H9 (cell line): ENCODE data around the gene CTSW. TPM values are rescaled to one million over a fixed set of nuclear protein-coding genes. Genes with fewer than 3 reads are reported as not detected.

ENCODE experiments used
- DNase-seq: peaks from one replicate; pipeline ENCODE4 v3.0.0-alpha.2; 2017
- H2AFZ ChIP-seq: one replicate; pipeline ENCODE4 v1.6.1; 2013; ENCODE audit warnings: mild to moderate bottlenecking, low read length, control low read depth, moderate library complexity
- H2AK5ac ChIP-seq: 2 replicates; pipeline ENCODE4 v1.6.1; 2013; ENCODE audit warnings: low read length, control low read depth, mixed read lengths; ENCODE audit not compliant: insufficient read length
- H2BK120ac ChIP-seq: one replicate; pipeline ENCODE4 v1.6.1; 2013; ENCODE audit warnings: low read depth, mild to moderate bottlenecking, low read length, control low read depth, inconsistent platforms; ENCODE audit not compliant: poor library complexity, severe bottlenecking
- H2BK12ac ChIP-seq: 2 replicates; pipeline ENCODE4 v1.6.1; 2013; ENCODE audit warnings: low read length, control low read depth, mixed read lengths, low read depth; ENCODE audit not compliant: insufficient read length
- H2BK15ac ChIP-seq: 2 replicates; pipeline ENCODE4 v1.6.1; 2013; ENCODE audit warnings: low read depth, low read length, control low read depth
- H2BK20ac ChIP-seq: one replicate; pipeline ENCODE4 v1.6.1; 2013; ENCODE audit warnings: low read depth, mild to moderate bottlenecking, low read length, control low read depth, inconsistent platforms; ENCODE audit not compliant: poor library complexity, severe bottlenecking
- H2BK5ac ChIP-seq: 2 replicates; pipeline ENCODE4 v1.6.1; 2013; ENCODE audit warnings: low read length, control low read depth, mixed read lengths; ENCODE audit not compliant: insufficient read length
- H3K14ac ChIP-seq: 2 replicates; pipeline ENCODE4 v1.6.1; 2013; ENCODE audit warnings: low read length, control low read depth; ENCODE audit not compliant: insufficient read depth
- H3K18ac ChIP-seq: 2 replicates; pipeline ENCODE4 v1.6.1; 2013; ENCODE audit warnings: low read depth, mild to moderate bottlenecking, mixed read lengths, low read length, control low read depth; ENCODE audit not compliant: insufficient read length
- H3K23ac ChIP-seq: 2 replicates; pipeline ENCODE4 v1.6.1; 2013; ENCODE audit warnings: low read length, control low read depth, mixed read lengths, low read depth; ENCODE audit not compliant: insufficient read length
- H3K23me2 ChIP-seq: 2 replicates; pipeline ENCODE4 v1.6.1; 2013; ENCODE audit warnings: low read depth, mild to moderate bottlenecking, mixed read lengths, low read length, control low read depth; ENCODE audit not compliant: insufficient read length, poor library complexity, severe bottlenecking
- H3K27ac ChIP-seq: 2 replicates; pipeline ENCODE4 v1.5.1; 2013; ENCODE audit warnings: low read length, control low read depth, mixed read lengths, low read depth; ENCODE audit not compliant: insufficient read length
- H3K27me3 ChIP-seq: 2 replicates; pipeline ENCODE4 v1.6.1; 2013; ENCODE audit warnings: low read length, control low read depth, inconsistent platforms; ENCODE audit not compliant: insufficient read depth
- H3K4ac ChIP-seq: 2 replicates; pipeline ENCODE4 v1.6.1; 2013; ENCODE audit warnings: low read depth, mild to moderate bottlenecking, control low read depth, inconsistent platforms, low read length, moderate library complexity
- H3K4me1 ChIP-seq: 2 replicates; pipeline ENCODE4 v1.6.1; 2013; ENCODE audit warnings: low read length, control low read depth, inconsistent platforms; ENCODE audit not compliant: insufficient read depth
- H3K4me2 ChIP-seq: 2 replicates; pipeline ENCODE4 v1.6.1; 2013; ENCODE audit warnings: low read length, control low read depth, mixed read lengths; ENCODE audit not compliant: insufficient read length, insufficient read depth
- H3K56ac ChIP-seq: 2 replicates; pipeline ENCODE4 v1.6.1; 2013; ENCODE audit warnings: low read depth, mild to moderate bottlenecking, mixed read lengths, low read length, control low read depth; ENCODE audit not compliant: insufficient read length
- H3K79me1 ChIP-seq: 2 replicates; pipeline ENCODE4 v1.6.1; 2013; ENCODE audit warnings: low read depth, mild to moderate bottlenecking, moderate library complexity, low read length, control low read depth, inconsistent platforms; ENCODE audit not compliant: insufficient read depth, poor library complexity, severe bottlenecking
- H3K79me2 ChIP-seq: 2 replicates; pipeline ENCODE4 v1.6.1; 2013; ENCODE audit warnings: low read length, control low read depth, inconsistent platforms; ENCODE audit not compliant: insufficient read depth
- H3K9ac ChIP-seq: 2 replicates; pipeline ENCODE4 v1.6.1; 2013; ENCODE audit warnings: low read length, control low read depth, mixed read lengths; ENCODE audit not compliant: insufficient read length; ENCODE audit errors: extremely low read depth
- H3K9me3 ChIP-seq: one replicate; pipeline ENCODE4 v1.6.1; 2013; ENCODE audit warnings: low read depth, low read length, inconsistent platforms; ENCODE audit not compliant: control insufficient read depth
- H3T11ph ChIP-seq: one replicate; pipeline ENCODE4 v1.6.1; 2013; ENCODE audit warnings: mild to moderate bottlenecking, low read length, control low read depth, inconsistent platforms
- H4K20me1 ChIP-seq: one replicate; pipeline ENCODE4 v1.6.1; 2013; ENCODE audit not compliant: control insufficient read depth, insufficient read length, insufficient read depth
- H4K5ac ChIP-seq: 2 replicates; pipeline ENCODE4 v1.6.1; 2013; ENCODE audit warnings: low read depth, mild to moderate bottlenecking, mixed read lengths, low read length, control low read depth; ENCODE audit not compliant: insufficient read length
- H4K8ac ChIP-seq: replicated peaks from 2 replicates; pipeline ENCODE4 v1.6.1; 2013; ENCODE audit warnings: low read length, control low read depth, mixed read lengths, low read depth; ENCODE audit not compliant: insufficient read length
- H4K91ac ChIP-seq: 2 replicates; pipeline ENCODE4 v1.6.1; 2013; ENCODE audit warnings: low read depth, mild to moderate bottlenecking, moderate library complexity, mixed read lengths, low read length, control low read depth; ENCODE audit not compliant: insufficient read length
- H3K27ac Mint-ChIP-seq, 3 experiments: 2 replicates in 2 of 3; 3 replicates in 1 of 3; pipeline ENCODE4 v1.8.0; 2020 to 2021; ENCODE audit warnings: mixed read lengths in 3 of 3, mild to moderate bottlenecking in 1 of 3, moderate library complexity in 1 of 3
- H3K27me3 Mint-ChIP-seq: 2 replicates; pipeline ENCODE4 v1.8.0; 2021; ENCODE audit warnings: low read depth, mild to moderate bottlenecking, moderate library complexity, mixed read lengths
- H3K36me3 Mint-ChIP-seq, 3 experiments: 2 replicates in 2 of 3; 3 replicates in 1 of 3; pipeline ENCODE4 v1.8.0; 2020 to 2021; ENCODE audit warnings: low read depth in 3 of 3, mixed read lengths in 3 of 3; ENCODE audit not compliant: insufficient read depth in 1 of 3
- H3K4me1 Mint-ChIP-seq, 2 experiments: 2 replicates each; pipeline ENCODE4 v1.8.0; 2020; ENCODE audit warnings: mixed read lengths in 2 of 2
- H3K4me3 Mint-ChIP-seq, 2 experiments: 2 replicates in 1 of 2; 3 replicates in 1 of 2; pipeline ENCODE4 v1.8.0; 2020 to 2021; ENCODE audit warnings: mild to moderate bottlenecking in 2 of 2, mixed read lengths in 2 of 2, moderate library complexity in 1 of 2
- H3K9me3 Mint-ChIP-seq, 2 experiments: 2 replicates in 1 of 2; 3 replicates in 1 of 2; pipeline ENCODE4 v1.8.0; 2020; ENCODE audit warnings: mild to moderate bottlenecking in 2 of 2, mixed read lengths in 2 of 2, moderate library complexity in 1 of 2
- CTCF ChIP-seq: fragments of 200-600 bp; sonication (generic); conservative IDR thresholded peaks from 3 replicates; pipeline ENCODE4 v1.8.0; 2021; ENCODE audit warnings: antibody characterized with exemption, mild to moderate bottlenecking
- WGBS: extraction: QIAGEN DNeasy Blood & Tissue Kit; methylation state at CpG from one replicate; pipeline ENCODE4 v1.1.7; 2013; ENCODE audit warnings: missing lambda C conversion rate, low lambda C conversion rate, mixed read lengths; ENCODE audit not compliant: insufficient read length; ENCODE audit errors: extremely low coverage; 5-methylcytosine and 5-hydroxymethylcytosine counted together
- total RNA-seq: library from RNA; stranded (reverse); gene quantifications from 2 replicates; pipeline ENCODE4 v1.2.1, GENCODE V29; 2021

Gene CTSW
- total RNA-seq, 1 experiment from 2014 or later, result not detected

DNA sequence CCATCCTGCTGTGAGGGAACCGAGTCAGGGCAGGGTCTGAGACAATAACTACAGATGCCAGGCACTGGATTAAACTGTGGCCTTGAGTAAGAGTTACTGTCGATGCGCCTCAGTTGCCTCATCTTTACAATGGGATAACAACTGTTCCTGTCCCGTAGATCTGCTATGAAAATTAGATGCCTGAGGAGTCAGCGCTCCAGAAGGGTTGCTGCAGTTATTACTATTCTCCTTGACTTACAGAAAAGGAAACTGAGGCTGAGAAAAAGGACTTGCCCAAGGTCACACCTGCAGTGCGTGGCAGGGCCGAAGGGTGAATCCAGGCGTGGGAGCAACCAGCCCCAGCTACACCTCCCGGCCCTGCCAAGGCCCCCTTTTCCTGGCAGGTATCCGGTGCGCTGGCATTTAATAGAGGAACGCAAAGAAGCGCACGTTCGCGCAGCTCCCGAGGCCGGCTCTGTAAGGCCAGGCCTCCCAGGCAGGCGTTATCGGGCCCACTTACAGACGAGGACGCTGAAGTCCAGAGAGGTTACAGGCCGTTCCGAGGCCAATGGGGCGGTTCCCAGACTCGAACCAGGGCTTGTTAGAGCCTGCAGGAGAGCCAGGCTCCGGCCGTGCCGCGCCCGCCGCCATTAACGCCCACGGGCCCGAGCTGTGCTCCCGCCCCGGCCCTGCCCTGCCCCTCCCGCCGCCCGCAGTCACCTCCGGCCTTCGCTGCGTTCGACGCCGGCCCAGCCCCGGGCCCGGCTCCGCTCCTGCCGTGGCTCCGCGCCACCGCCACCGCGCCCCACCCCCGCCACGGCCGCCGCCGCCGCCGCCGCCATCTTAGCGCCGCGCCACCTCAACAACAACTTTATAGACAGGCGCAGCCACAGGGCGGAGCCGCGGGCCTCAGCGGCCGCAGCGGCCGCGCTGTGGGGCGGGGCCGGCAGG, 38.8 kb downstream of the CTSW start, which contains the start of gene C11orf68:
Gene C11orf68 (minus strand): TSS at position 852 of the 930 bp plus-strand sequence. CDS start 31 bp downstream, at position 821.
- WGBS, result no CpG with 5 or more reads among the region's 77 CpGs
- no peak within 1 kb of the TSS for H4K91ac ChIP-seq
- peak within 1 kb of the TSS in 2 of 3 experiments; percentile 72 to 86; a peak in 2 of 7 replicates for H3K27ac Mint-ChIP-seq
- H2BK120ac ChIP-seq, result no peak within 1 kb of the TSS
- H3K4ac ChIP-seq, result no peak within 1 kb of the TSS
- no peaks in the 10 kb centered on the region for H3K9me3 ChIP-seq
- H3K27ac ChIP-seq, result no peak within 1 kb of the TSS
- H3K14ac ChIP-seq, result peak within 1 kb of the TSS; percentile 92
- H3K4me3 Mint-ChIP-seq, result peak within 1 kb of the TSS; percentile 84 to 93
- no peak within 1 kb of the TSS for H2BK5ac ChIP-seq
- peak within 1 kb of the TSS; percentile 60 for H3K4me2 ChIP-seq
- H3K9me3 Mint-ChIP-seq, result no peaks in the 10 kb centered on the region; a peak in 1 of 5 replicates
- H3K18ac ChIP-seq, result peak within 1 kb of the TSS; percentile 56
- no peak for DNase-seq
- H3K27me3 Mint-ChIP-seq, result peaks cover 4% of the 10 kb centered on the region
- H4K20me1 ChIP-seq, result no peaks in the 10 kb centered on the region
- no peak within 1 kb of the TSS for H2BK15ac ChIP-seq
- H3K9ac ChIP-seq, result peak within 1 kb of the TSS; percentile 81
- no peak within 1 kb of the TSS for H2BK12ac ChIP-seq
- no peaks in the 10 kb centered on the region; the same call in 1 of the 2 replicates for H3K4me1 ChIP-seq
- no peaks in the 10 kb centered on the region for H3K79me1 ChIP-seq
- H4K8ac ChIP-seq, result no peak within 1 kb of the TSS
- no peak within 1 kb of the TSS for H2AFZ ChIP-seq
- H4K5ac ChIP-seq, result no peak within 1 kb of the TSS
- no peaks in the 10 kb centered on the region for H3K79me2 ChIP-seq
- H2AK5ac ChIP-seq, result no peak within 1 kb of the TSS
- peaks cover 21 to 28% of the 10 kb centered on the region in 2 experiments for H3K4me1 Mint-ChIP-seq
- H3K27me3 ChIP-seq, result no peaks in the 10 kb centered on the region
- no peak within 1 kb of the TSS for H3K23ac ChIP-seq
- H3T11ph ChIP-seq, result no peak within 1 kb of the TSS
- no peak for TF ChIP-seq CTCF
- peaks cover 1 to 23% (median 23%) of the 10 kb centered on the region in 3 experiments; a peak in 6 of 7 replicates for H3K36me3 Mint-ChIP-seq
- no peak within 1 kb of the TSS for H2BK20ac ChIP-seq
- peaks cover 11% of the 10 kb centered on the region for H3K23me2 ChIP-seq
- H3K56ac ChIP-seq, result no peak within 1 kb of the TSS
